ENCODE measurements around the gene E2F4.

- TF ChIP-seq ESRRA (IDR thresholded peaks at IDR 0.05; ENCODE audit: borderline replicate concordance, low read depth) (no peak), SMC3 (conservative IDR thresholded peaks at IDR 0.05; ENCODE audit: insufficient read depth, low read depth, low read length) (no peak), ZNF282 (CRISPR knock-in tag; IDR thresholded peaks at IDR 0.05) (no peak)
Observed at GRCh38 chr16:67202426-67202825, 10.5 kb downstream of the E2F4 start.
